NOMO-1 (cell line): Measurements from ENCODE around the gene SDK1.

Experiments
- DNase-seq, 2 experiments: peaks; one replicate each; lab custom pipeline; 2025; ENCODE audit not compliant: unreplicated experiment in 2 of 2; lab: John Stamatoyannopoulos, UW

The SDK1 gene

DNA sequence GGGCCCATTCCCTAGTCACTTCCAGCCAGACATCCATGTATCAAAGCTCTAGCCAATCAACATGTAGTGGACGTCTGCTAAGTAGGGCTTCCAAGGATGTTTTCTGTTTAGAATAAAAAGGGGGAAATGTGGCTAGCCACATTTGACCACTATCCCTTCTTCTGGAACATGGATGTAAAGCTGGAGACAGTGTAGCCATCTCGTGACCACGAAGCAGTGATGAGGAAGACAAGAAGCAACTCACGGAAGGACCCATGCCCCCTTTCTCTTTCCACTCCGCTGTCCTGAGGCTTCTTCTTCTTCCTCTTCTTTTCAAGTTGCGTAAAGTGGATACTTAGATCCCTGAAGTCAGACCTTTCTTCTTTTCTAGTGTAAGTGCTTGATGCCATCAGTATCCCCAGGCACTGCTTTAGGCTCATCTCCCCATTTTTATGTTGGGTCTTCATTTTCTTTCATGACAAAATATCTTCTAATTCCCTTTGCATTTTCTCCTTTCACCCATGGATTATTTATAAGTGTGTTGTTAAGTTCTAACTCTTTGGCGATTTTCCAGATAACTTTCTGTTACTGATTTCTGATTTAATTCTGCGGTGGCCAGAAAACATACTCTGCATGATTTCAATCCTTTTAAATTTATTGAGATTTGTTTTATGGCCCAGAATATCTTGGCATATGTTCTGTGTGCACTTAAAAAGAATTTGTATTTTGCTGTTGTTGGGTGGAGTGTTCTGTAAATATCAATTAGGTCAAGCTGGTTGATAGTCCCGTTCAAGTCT lies 594.5 kb downstream of the SDK1 start:
- DNase-seq: peak; percentile 1 to 58

- no peak for DNase-seq
Observed at GRCh38 chr7:3896169-3896765, 595.2 kb downstream of the SDK1 start.

GRCh38 chr7:3897430-3898372 lies 596.6 kb downstream of the SDK1 start:
- peak in 1 of 2 experiments; percentile 43 for DNase-seq

- DNase-seq: no peak
Observed at GRCh38 chr7:3899559-3899991, 598.5 kb downstream of the SDK1 start.

DNA sequence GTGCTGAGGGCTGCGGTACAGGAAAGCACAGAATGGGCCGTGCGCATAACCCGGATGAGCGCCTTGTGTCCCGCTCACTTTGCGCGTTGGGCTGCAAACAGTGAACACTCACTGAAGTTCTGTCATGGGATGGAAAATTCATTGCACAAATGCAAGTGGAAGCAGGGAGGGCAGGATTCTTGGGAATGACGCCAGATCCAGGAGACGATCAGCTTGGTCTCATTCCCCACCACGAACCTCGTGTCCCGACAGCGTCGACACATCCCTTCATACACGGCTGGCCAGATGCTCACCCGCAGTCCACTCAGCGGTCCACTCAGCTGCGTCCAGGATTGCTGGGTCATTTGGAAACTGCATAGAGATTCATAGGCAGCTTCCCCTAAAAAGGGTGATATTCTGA lies 607.1 kb downstream of the SDK1 start:
- DNase-seq: no peak

- no peak for DNase-seq
Observed at GRCh38 chr7:3909128-3909527, 608.1 kb downstream of the SDK1 start.

DNA sequence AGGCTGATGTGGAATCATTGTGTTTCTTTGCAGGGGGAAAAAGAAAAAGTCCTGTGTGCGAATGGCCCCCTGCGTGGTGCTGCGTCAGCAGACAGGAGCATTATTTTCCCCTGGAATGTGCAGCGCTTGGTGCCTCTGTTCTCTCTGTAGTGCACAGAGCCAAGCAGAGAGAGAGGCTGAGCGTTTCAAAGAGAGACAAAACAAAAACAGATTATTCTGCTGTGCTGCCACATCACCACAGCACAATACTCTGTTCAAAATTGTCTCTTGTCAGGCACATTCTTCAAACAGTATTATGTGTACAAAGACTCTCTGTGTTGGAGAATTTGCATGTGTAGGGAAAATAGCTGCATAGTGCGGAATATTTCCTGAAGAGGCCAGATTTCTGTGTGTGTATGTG lies 609.0 kb downstream of the SDK1 start:
- no peak for DNase-seq

GRCh38 chr7:3911685-3912084 lies 610.6 kb downstream of the SDK1 start:
- DNase-seq: no peak

DNA sequence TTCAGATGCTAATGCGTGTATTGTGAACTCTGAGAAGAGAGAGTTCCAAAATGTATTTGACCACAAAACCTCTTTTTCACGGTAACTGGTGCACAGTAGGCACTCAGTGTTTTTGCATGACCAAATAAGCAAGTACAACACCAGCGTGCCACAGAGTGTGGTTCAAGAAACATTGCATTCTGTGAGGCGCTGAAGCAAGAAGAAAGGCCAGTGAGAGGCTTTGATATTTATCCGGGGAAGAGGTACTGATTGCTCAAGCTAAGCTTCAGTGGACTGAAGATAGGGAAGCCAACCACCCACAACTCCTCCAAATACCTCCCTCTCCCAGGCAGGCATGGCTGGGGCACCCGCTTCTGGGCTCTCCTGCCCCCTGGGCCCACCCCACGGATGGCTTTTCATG lies 611.2 kb downstream of the SDK1 start:
- peak; percentile 11 to 25 for DNase-seq

- peak; percentile 86 to 93 for DNase-seq
Observed at GRCh38 chr7:3914051-3914775, 613.2 kb downstream of the SDK1 start.

GRCh38 chr7:3915337-3915878 lies 614.4 kb downstream of the SDK1 start:
- DNase-seq: no peak

GRCh38 chr7:3916146-3916545 lies 615.1 kb downstream of the SDK1 start:
- DNase-seq: peak; percentile 18 to 42

DNA sequence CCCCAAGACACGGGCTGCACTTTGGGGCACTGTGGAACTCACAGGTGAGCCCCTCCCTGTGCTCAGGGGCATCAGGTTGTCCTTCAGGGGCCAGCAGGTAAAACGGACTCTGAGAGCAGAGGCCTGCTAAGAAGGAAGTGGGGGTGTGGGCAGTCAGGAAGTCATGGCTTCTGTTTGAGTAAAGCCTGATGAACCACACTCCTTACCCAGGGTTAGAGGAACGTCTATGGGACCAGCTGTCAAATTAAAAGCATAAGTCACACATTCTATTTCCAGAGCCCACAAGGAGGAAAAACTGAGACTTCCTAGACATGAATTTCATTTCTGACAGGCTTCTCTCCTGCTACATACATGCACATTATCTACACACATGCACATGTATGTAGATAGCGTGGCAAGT lies 616.4 kb downstream of the SDK1 start:
- peak; percentile 5 to 28 for DNase-seq

DNA sequence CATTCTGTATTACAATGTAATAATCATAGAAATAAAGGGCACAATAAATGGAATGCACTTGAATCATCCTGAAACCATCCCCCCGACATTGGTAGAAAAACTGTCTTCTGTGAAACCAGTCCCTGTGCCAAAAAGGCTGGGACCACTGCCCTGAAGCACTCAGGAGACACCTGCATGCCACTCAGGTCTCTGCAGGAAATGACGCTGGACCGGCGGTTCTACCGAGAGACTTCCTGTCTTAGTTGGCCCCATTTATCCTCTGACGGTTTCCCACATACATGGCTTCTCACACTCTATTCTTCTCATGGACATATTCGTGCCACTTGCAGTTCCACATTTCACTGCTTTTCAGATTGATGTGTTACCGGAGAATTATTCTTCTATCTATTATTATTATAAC lies 617.5 kb downstream of the SDK1 start:
- DNase-seq: no peak

- DNase-seq: peak; percentile 15 to 69
Observed at GRCh38 chr7:3922175-3922635, 621.2 kb downstream of the SDK1 start.

DNA sequence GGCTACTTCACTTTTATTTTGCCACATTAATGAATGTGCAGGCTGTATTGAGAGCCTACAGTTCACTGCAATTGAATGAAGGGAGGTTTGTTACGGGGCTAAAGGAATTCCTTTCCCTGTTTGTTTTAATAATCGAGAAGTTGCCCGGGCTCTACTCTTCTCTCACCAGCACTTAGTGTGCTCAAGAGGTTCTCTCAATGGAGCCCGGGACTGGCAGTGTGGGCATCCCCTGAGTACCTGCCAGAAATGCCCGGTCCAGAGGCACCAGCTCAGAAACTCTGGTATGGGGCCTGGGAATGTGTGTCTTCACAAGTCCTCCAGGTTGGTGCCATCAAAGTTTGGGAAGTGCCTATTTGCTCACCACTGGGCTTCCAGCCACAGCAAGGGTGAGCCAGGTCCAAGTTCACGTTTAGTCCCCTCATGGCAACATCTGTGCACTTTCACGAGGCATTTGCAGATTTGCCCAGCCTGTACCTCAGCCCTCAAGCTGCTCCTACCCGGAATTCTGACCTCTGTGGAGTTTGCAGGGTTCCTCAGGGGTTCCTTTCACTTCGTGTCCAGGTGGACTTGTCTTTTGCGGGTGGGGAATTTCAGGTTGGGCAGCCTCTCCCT lies 622.4 kb downstream of the SDK1 start:
- DNase-seq: no peak

DNA sequence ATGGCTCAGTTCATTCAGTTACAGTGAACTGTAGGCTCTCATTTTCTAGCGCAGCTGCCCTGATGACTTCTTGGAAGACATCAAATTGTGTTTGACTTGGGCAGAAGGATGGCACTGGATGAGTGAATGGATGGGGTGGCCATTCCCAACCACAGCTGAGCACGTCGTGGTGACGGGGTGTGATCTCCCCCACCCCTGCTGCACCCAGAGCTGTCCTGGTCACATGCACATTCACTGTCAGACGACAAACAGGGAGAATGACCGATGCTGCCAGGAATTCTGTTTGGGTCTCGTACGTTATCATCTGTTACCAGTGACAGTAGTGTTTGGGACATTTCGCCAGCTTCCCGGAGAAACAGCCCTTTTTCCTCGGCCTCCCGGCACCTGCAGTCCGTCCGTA lies 623.2 kb downstream of the SDK1 start:
- no peak for DNase-seq

GRCh38 chr7:3927446-3928110 lies 626.5 kb downstream of the SDK1 start:
- no peak for DNase-seq
